Urothelium cell line (cell line): ENCODE data around the gene CYP46A1.
"Not testable (repeated sequence)": the region's sequence is repeated elsewhere in the genome, so short reads cannot be mapped to it uniquely, and the experiment has no call there.

ENCODE experiments used
- DNase-seq: peaks from one replicate; pipeline ENCODE4 v3.0.0; 2011; ENCODE audit warnings: low spot score, mixed read lengths
- FAIRE-seq: peaks from 2 replicates; lab custom pipeline; 2011; peaks lifted over from hg19 to GRCh38; lab: Jason Lieb, UNC

Gene CYP46A1

GRCh38 chr14:99754141-99755067 lies 70.3 kb downstream of the CYP46A1 start:
- DNase-seq (no peak), FAIRE-seq (no peak)

- DNase-seq, result no peak
- FAIRE-seq, result no peak
Measured at GRCh38 chr14:99755068-99755405, 70.9 kb downstream of the CYP46A1 start.

DNA sequence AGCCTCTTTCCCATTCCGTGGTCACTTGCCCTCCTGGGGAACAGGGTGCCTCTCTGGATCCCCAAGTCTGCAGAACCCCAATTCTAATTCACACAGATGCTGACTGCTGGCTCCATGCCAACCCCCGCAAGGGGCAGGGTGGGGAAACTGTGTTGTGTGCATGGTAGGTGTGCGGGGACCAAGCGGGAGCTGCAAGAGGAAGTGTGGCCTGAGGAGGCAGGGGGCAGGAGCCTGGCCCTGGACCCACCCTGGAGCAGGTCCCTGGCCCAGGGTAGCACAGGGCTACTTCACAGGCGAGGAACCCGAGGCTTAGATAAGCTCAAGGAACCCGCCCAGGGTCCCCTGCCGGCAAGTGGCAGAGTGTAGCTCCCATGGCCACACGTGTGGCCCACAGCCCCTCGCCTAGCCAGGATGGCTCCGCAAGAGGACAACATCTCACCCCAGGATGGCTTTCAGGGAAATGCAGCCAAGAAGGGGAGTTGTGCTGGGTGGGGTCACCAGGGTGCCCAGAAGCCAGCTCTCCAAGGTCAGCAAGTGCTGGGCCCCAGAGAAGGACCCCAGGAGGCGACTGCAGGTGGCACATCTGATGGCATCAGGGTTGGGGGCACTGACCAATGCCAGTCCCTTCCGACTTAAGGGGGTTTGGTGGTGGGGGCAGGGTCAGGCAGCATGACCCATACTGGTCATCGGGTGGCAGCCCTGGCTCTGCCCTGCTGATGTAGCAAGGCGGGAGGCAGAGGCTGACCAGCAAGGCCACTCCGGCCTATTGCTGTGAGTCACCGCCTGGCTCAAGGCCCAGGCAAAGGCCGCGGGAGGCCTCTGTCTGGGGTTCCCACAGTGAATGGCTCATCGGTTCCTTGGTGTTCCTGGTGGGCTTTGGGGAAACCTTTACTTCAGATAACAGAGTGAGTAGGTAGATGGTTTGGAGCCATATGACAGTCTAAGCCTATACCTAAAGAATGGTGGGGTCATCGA lies 71.8 kb downstream of the CYP46A1 start:
- DNase-seq (peak; percentile 31), FAIRE-seq (no peak)

GRCh38 chr14:99756796-99757195 lies 72.7 kb downstream of the CYP46A1 start:
- FAIRE-seq (no peak), DNase-seq (no peak)

GRCh38 chr14:99757331-99758070 lies 73.4 kb downstream of the CYP46A1 start:
- DNase-seq, result peak; percentile 43
- FAIRE-seq, result no peak

DNA sequence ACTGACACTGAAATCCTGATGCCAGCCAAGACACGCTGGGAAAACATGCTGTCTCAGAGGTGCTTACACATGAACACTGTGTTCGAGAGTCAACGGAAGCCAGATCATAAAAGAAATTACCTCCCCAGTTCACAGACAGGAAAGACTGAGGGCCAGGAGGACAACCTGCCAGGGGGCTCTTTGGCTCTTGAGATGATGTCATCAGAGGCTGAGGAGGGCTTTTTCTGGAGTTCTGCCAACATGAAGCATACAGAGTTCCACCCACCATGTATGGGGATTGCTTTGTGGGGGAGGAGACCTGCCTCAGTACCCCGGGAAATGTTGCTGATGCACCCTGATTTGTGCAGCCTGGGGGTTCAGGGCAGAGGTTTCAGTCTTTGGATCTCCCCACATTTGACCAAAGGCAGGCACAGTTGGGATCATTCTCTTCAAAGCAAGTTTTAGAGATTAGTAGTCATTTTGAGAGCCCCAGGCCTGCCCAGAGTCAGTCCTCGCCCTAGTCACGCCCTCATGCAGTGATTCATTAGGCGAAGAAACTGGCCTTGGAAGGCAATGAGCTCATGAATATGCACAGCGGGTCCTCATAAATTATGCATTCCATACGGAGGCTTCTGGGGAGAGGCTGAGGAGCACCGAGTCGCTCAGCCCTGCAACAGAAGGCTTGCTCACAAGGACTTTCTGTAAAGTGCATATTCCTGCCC lies 74.2 kb downstream of the CYP46A1 start:
- FAIRE-seq (no peak), DNase-seq (peak; percentile 37)

GRCh38 chr14:99758872-99759545 lies 74.9 kb downstream of the CYP46A1 start:
- FAIRE-seq, result no peak
- no peak for DNase-seq

GRCh38 chr14:99759546-99759925 lies 75.4 kb downstream of the CYP46A1 start:
- no peak for DNase-seq
- FAIRE-seq, result no peak

- no peak for FAIRE-seq
- DNase-seq, result no peak
Measured at GRCh38 chr14:99760817-99761216, 76.7 kb downstream of the CYP46A1 start.

GRCh38 chr14:99762911-99763310 lies 78.8 kb downstream of the CYP46A1 start:
- DNase-seq, FAIRE-seq: not testable (repeated sequence)

DNA sequence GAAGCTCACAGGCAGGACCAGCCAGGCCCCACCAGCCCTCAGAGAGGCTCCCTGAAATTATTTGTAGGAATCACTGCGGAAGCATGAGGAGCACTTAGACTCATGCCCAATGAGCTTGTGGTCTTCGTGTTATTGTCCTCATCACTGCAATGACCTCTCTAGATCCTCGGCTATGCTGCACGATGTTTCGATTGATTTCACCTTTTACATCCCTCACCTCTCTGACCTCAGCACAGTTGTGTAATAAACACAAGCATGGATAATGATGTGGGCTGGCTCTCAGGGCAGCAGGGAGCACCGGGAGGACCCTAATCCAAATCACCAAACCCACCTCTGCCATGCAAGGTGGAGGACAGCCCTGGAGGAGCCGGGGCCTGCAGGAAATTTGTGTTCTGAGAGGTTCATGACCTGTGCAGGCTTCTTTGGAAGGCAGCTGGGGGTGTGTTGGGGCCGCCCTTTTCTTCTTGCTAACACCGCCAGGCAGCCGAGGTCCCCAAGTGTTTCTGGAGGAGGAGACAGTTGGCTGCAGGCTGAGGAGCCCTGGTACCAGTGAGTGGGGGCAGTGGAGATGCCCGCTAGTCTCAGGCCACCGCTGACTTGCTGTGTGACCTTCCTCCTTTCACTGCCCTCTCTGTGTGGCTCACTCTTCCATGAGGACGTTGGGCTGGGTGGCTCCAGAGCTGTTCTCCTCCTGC lies 79.6 kb downstream of the CYP46A1 start:
- DNase-seq (no peak), FAIRE-seq (no peak)

DNA sequence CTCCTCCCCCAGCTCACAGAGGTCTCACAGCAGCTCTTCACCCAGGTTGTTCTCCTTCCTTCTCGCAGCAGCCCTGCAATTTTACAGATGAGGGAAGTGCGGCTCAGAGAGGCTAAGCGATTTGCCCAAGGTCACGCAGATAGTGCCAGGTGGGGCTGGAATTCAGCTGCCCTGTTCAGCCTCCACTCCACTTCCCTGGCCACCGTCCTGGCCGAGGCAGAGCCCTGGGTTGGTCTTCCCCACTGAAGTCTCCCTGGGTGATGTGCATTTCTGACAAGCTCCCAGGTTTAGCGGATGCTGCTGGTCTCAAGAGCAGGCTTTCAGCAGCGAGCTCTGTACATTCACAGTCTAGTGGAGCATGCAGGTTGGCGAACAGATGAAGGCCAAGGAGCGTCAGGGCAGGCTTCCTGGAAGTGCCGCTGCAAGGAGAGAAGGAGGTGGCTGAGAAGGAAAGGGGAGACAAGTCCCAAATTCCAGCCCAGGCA lies 80.2 kb downstream of the CYP46A1 start:
- FAIRE-seq, result no peak

GRCh38 chr14:99768381-99768780 lies 84.3 kb downstream of the CYP46A1 start:
- no peak for DNase-seq
- FAIRE-seq, result no peak

More for the DNA sequence above, 80.2 kb downstream of the CYP46A1 start:
- no peak for DNase-seq

DNA sequence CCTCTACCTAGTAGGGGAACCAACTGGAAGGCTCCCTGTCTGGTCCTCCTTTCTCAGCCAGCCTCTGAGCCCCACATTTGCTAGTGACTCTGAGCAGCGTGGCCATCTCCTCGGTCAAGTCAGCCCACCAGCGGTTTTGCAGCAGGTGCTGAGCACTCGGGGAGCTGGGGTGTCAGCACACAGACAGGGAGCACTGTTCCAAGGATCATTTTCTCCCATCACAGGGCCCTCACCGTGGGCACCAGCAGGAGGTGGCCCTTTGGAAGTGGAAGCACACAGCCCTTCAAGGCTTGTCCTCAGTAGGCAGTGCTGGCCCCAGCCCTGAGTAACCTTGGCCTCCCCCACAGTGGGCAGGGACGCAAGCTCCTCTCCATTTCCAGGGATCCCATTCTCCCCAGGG lies 85.0 kb downstream of the CYP46A1 start:
- DNase-seq, result no peak
- FAIRE-seq, result no peak

DNA sequence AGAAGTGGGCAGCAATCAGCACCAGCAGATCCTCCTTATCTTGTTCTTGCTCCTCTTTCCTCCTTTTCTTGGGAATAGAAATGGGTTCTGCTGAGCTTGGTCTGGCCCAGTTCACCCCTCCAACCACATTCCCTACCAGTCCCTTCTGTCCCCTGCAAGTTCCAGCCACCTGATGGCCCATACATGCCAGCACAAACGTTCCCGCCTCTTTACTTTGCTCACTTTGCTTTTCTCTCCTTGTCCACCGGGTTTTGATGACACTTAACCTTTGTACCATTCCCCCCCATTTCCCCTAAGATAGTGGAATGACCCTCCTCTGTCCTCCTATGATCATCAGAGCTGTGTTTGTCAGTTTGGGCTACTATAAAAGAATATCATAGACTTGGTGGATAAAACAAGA lies 85.7 kb downstream of the CYP46A1 start:
- DNase-seq, result no peak
- no peak for FAIRE-seq

GRCh38 chr14:99772371-99773283 lies 88.5 kb downstream of the CYP46A1 start:
- FAIRE-seq (no peak), DNase-seq (no peak)

- DNase-seq, result no peak
- no peak for FAIRE-seq
Measured at GRCh38 chr14:99773521-99774497, 89.7 kb downstream of the CYP46A1 start.
